ENCODE data around the gene CFAP68. TPM values are rescaled to one million over a fixed set of nuclear protein-coding genes. Genes with fewer than 3 reads are reported as not detected.
"Not testable (repeated sequence)": the region's sequence is repeated elsewhere in the genome, so short reads cannot be mapped to it uniquely, and the experiment has no call there.

The CFAP68 gene
- total RNA-seq, 2 experiments from 2014 or later: 16.4 to 20.4 TPM

- Mint-ChIP-seq H3K9me3 (ENCODE audit: low read depth) (no peaks in the 10 kb centered on the region), H3K36me3 (no peaks in the 10 kb centered on the region), H3K27ac (peak overlapping the region; percentile 89), H3K4me3 (peak overlapping the region; percentile 81), H3K27me3 (peaks cover 4% of the 10 kb centered on the region), H3K4me1 (peaks cover 23% of the 10 kb centered on the region)
- ATAC-seq (peak; percentile 94), DNase-seq (peak; percentile 97)
- CTCF ChIA-PET: interaction anchor here (0.8 to 3.6 kb wide), 13 partner anchors 9 to 481 kb away, joined by 3 to 21 read pairs (median 7); partner anchors contain the start of gene ALG9
These were observed 47.4 kb downstream of the CFAP68 start for GRCh38 chr11:111926505-111927391.

- Mint-ChIP-seq H3K36me3 (no peaks in the 10 kb centered on the region), H3K27ac (no peak overlapping the region), H3K4me3 (no peak overlapping the region), H3K4me1 (peaks cover 35% of the 10 kb centered on the region), H3K9me3 (ENCODE audit: low read depth) (no peaks in the 10 kb centered on the region), H3K27me3 (no peaks in the 10 kb centered on the region)
- ATAC-seq (no peak), DNase-seq (no peak)
- CTCF ChIA-PET: interaction anchor here (1.8 to 4.1 kb wide), 2 partner anchors 51 to 54 kb away, joined by 5 to 66 read pairs; no protein-coding TSS in a partner anchor
These were observed 51.1 kb downstream of the CFAP68 start for GRCh38 chr11:111930472-111930871.

GRCh38 chr11:111932611-111932950, 53.2 kb downstream of the CFAP68 start:
- peak overlapping the region; percentile 54 for H3K4me3 Mint-ChIP-seq
- H3K27me3 Mint-ChIP-seq: no peaks in the 10 kb centered on the region
- peaks cover 32% of the 10 kb centered on the region for H3K4me1 Mint-ChIP-seq
- no peaks in the 10 kb centered on the region for H3K9me3 Mint-ChIP-seq (ENCODE audit: low read depth)
- ATAC-seq (no peak), DNase-seq (no peak)
- no peaks in the 10 kb centered on the region for H3K36me3 Mint-ChIP-seq
- CTCF ChIA-PET: interaction anchor here (0.7 to 4.1 kb wide), 14 partner anchors 9 to 368 kb away, joined by 3 to 66 read pairs (median 4); no protein-coding TSS in a partner anchor
- H3K27ac Mint-ChIP-seq: peak overlapping the region; percentile 64

- H3K36me3 Mint-ChIP-seq; DNase-seq; ATAC-seq; H3K27me3 Mint-ChIP-seq; H3K27ac Mint-ChIP-seq; H3K9me3 Mint-ChIP-seq (ENCODE audit: low read depth); H3K4me3 Mint-ChIP-seq: not testable (repeated sequence)
- peaks cover 35% of the 10 kb centered on the region for H3K4me1 Mint-ChIP-seq
- CTCF ChIA-PET: interaction anchor here (1.0 to 7.5 kb wide), 4 partner anchors 11 to 347 kb away, joined by 3 to 68 read pairs (median 8); no protein-coding TSS in a partner anchor
These were observed 53.8 kb downstream of the CFAP68 start for GRCh38 chr11:111933176-111933575.

- ATAC-seq (no peak), DNase-seq (no peak)
- H3K9me3 Mint-ChIP-seq (ENCODE audit: low read depth): no peaks in the 10 kb centered on the region
- no peaks in the 10 kb centered on the region for H3K27me3 Mint-ChIP-seq
- CTCF ChIA-PET: interaction anchor here (0.7 to 7.5 kb wide), 5 partner anchors 44 to 346 kb away, joined by 3 to 68 read pairs (median 3); no protein-coding TSS in a partner anchor
- H3K27ac Mint-ChIP-seq: no peak overlapping the region
- no peaks in the 10 kb centered on the region for H3K36me3 Mint-ChIP-seq
- H3K4me1 Mint-ChIP-seq: peaks cover 42% of the 10 kb centered on the region
- no peak overlapping the region for H3K4me3 Mint-ChIP-seq
These were observed 54.5 kb downstream of the CFAP68 start for GRCh38 chr11:111933872-111934271.

GRCh38 chr11:111934306-111934705, 55.0 kb downstream of the CFAP68 start:
- no peaks in the 10 kb centered on the region for H3K36me3 Mint-ChIP-seq
- ATAC-seq: no peak
- H3K4me1 Mint-ChIP-seq: peaks cover 47% of the 10 kb centered on the region
- H3K9me3 Mint-ChIP-seq (ENCODE audit: low read depth): no peaks in the 10 kb centered on the region
- no peak overlapping the region for H3K4me3 Mint-ChIP-seq
- H3K27ac Mint-ChIP-seq: no peak overlapping the region
- DNase-seq: peak; percentile 14
- no peaks in the 10 kb centered on the region for H3K27me3 Mint-ChIP-seq
- CTCF ChIA-PET: interaction anchor here (0.7 to 7.5 kb wide), 6 partner anchors 44 to 346 kb away, joined by 3 to 68 read pairs (median 4); no protein-coding TSS in a partner anchor

Other genes with a start within 250 kb of the CFAP68 start
- gene PPP2R1B, start 113.2 kb upstream of the CFAP68 start, total RNA-seq: 10 to 100 TPM; 55.2 to 64.9 TPM
- 10 to 100 TPM; 23.2 to 27.3 TPM for gene ALG9, start 8.0 kb upstream of the CFAP68 start, total RNA-seq
- 1 to 10 TPM; 4.7 to 7.1 TPM for gene FDXACB1, start 376 bp upstream of the CFAP68 start, total RNA-seq
- not detected for gene CRYAB, start 32.2 kb downstream of the CFAP68 start, total RNA-seq
- not detected for gene HSPB2, start 33.2 kb downstream of the CFAP68 start, total RNA-seq
- gene C11orf52, start 39.4 kb downstream of the CFAP68 start, total RNA-seq: not detected
- 10 to 100 TPM in 1 of 2 experiments, 1 to 10 TPM in 1; 9.0 to 10.3 TPM for gene DIXDC1, start 57.8 kb downstream of the CFAP68 start, total RNA-seq
- 10 to 100 TPM; 34.7 to 43.6 TPM for gene DLAT, start 145.9 kb downstream of the CFAP68 start, total RNA-seq
- gene PIH1D2, start 194.5 kb downstream of the CFAP68 start, total RNA-seq: under 1 TPM in 1 of 2 experiments, not detected in 1; 0.49 TPM
- gene NKAPD1, start 194.8 kb downstream of the CFAP68 start, total RNA-seq: 10 to 100 TPM; 20.6 to 22.5 TPM
- 10 to 100 TPM; 44.2 to 59.8 TPM for gene TIMM8B, start 207.2 kb downstream of the CFAP68 start, total RNA-seq
- 10 to 100 TPM; 71.8 to 93.5 TPM for gene SDHD, start 207.3 kb downstream of the CFAP68 start, total RNA-seq

Data from activated CD8-positive, alpha-beta memory T cell treated with anti-CD3 and anti-CD28 coated beads, Interleukin-2, amount 10 ng/mL, durations not matched to agents 7 days and 5 days (primary cell).